T1000 (cell line): Measurements from ENCODE around the gene SERPINB13.
A peak's percentile ranks its signal among the peaks of the same experiment; 100 is the strongest.

Experiments
- DNase-seq: peaks from one replicate; lab custom pipeline; 2025; ENCODE audit warnings: mixed read lengths; lab: John Stamatoyannopoulos, UW

SERPINB13 gene, protein sequence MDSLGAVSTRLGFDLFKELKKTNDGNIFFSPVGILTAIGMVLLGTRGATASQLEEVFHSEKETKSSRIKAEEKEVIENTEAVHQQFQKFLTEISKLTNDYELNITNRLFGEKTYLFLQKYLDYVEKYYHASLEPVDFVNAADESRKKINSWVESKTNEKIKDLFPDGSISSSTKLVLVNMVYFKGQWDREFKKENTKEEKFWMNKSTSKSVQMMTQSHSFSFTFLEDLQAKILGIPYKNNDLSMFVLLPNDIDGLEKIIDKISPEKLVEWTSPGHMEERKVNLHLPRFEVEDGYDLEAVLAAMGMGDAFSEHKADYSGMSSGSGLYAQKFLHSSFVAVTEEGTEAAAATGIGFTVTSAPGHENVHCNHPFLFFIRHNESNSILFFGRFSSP

DNA sequence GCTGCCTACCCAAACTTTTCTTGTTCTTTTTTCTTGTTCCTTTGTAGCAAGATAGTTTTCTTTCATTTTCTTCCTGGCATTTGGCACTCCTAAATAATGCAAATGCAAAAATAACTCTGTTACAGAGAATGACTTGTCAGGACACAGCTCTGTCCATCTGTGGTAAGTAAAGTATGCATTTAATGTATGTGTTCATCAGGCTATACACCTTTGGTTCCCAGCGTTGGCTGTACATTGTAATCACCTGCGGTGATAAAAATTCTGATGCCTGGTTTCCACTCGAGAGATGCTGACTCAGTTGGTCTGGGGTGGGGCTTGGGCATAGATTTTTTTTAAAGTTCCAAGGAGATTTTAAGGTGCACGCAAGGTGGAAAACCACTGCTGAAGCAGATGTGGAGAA lies at the start of gene SERPINB13:
Gene SERPINB13, plus strand, starts transcription at position 378 of the 400 bp plus-strand sequence. CDS start 1,325 bp downstream, outside the sequence.
- DNase-seq: no peak

DNA sequence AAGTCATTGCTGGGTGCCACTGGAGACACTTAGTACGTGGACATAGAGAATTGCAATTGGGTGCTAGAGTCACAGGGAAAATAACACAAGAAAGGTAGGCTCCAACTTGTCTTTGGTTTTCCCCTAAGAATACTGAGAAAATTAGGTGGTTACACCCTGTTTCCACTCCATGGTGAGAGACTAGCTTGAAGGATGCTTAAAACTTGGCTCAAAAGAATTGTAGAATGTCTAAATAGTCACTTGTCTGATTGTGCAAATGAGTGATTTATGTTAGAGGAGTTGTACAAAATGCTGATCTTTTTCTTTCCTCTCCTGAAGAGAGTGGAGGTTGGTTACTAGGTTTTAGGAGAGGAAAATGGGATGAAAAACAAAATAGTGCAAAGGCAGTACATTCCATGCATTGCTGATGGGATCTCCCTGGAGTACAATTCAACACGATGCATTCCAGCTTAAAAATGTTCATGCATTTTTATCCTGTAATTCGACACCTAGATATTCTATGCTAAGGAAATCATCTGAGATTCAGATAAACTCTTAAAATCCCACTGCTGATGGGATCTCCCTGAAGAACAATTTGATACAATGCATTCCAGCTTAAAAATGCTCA lies 47.1 kb upstream of the SERPINB13 start:
- no peak for DNase-seq

DNA sequence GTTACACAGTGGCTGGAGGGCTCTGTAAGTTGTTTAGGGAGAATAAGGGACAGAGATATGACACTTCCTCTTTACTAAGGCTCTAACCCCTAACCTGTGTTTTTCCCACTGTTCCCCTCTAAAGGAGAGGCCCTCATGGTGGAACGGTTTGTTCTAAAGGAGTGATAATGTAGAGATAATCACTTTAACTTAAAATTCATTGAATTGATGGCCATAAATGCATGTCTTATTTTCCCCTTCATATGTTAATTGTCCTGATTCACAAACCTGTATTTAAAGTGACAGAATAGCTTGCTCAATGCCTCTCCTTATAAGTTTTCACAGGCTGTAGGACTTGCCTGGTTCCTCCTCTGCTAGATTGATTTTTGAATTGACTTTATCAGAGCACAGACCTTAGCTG lies 45.1 kb upstream of the SERPINB13 start, which contains the start of gene SERPINB12:
Gene SERPINB12, plus strand, starts transcription at position 301 of the 400 bp plus-strand sequence. CDS start 13,791 bp downstream, outside the sequence.
- no peak for DNase-seq

DNA sequence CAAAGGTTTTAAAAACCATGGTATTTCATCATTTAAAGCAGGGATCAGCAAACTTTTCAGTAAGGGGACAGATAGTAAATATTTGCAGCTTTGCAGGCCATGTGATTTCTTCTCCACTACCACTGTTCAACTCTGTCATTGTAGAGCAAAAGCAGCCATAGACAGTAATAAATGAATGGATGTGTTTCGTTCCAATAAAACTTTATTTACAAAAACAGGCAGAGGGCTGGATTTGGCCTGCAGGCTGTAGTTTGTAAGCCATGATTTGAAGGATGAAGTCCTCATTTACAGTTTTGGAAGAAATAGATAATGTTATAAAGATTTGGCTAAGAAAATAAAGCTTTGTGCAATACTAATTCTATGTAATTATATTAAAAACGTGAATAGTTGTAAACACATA lies 43.1 kb upstream of the SERPINB13 start:
- DNase-seq: no peak

DNA sequence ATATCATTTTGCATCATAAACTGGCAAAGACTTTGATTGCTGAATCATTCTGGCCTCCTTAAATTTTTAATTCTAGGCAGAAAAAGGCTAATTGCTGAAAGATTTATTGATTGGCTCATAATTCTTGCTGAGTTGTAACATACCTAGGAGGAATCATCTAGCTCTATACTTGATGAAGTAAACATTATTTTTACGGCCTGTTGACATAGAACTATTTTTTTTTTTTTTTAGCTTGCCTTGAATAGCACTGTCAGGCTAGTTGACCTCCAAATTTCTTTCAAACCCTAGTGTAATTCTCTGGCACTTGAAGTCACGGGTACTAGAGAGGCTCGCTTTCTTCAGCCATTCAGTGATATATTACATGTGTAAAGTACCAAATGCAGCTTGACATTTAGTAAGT lies 42.1 kb upstream of the SERPINB13 start:
- no peak for DNase-seq

DNA sequence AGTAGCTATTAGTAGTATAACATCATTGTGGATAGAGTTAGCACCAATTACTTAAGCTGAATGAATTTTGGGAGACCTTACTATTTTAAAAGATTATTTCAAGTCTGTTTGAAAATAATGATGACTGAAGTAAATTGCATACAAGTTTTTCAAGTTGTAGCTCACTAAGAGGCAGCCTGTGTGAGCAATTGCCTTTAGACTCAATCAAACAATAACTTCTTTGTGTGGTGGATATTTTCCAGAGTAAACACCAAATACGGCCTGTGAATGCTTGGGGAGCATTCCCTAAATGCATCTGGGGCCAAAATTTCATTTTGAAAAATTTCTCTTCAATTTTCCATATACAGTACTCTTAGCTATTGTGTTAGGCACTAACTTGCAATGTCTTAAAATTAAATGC lies 37.1 kb upstream of the SERPINB13 start:
- DNase-seq: no peak

DNA sequence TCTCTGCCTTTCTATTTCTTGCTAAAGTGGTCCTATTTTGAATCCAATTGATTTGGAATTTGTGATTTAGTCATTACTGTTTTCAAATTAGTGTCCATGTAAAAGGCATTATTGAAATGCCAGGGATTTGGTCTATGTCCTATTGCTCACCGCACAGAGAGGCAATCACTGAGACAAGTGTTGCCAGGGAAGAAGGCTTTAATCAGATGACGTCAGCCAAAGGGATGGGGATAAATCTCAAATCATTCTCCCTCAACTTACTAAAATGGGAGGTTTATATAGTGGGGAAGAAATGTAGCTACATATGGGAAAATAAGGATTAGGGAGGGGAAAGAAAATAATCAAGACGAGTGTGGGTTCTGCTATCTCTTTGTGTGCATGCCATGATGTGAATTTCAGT lies 35.4 kb upstream of the SERPINB13 start:
- DNase-seq: no peak

DNA sequence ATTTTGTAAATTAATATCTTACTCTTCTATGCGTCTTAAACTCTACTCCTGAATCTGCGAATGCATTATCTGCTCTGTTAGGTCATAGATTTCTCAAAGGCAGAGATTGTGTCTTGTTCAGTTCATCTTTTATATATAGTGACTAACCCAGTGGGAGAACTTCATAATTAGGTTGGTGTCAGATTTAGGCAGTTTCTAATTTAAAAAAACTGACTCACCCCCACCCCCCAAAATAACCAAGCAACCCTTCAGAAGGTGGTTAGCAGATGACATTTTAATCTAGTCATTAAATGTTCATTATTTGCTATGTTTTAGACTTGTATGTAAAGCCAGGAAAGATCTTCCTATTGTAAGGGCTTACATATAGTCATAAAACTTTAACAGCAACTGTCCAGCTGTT lies 34.6 kb upstream of the SERPINB13 start:
- no peak for DNase-seq

DNA sequence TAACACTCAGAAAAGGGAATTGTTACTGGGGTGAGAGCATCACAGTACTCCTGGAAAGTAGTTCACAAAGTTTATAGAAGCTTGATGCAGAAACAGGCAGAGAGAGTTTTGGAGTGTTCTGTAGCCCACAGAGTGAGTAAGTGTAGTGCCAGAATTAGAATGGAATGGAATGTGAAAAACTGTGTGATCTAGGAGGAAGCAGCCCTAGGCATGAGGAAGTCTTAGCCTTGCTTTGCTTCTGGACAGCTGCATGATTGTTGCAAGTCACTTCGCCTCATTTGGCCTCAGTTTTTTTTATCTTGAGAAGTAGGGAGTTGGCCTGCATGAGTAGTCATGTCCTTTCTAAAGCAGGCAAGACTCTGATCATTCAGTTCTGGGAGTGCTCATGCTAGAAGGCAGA lies 34.1 kb upstream of the SERPINB13 start:
- no peak for DNase-seq

DNA sequence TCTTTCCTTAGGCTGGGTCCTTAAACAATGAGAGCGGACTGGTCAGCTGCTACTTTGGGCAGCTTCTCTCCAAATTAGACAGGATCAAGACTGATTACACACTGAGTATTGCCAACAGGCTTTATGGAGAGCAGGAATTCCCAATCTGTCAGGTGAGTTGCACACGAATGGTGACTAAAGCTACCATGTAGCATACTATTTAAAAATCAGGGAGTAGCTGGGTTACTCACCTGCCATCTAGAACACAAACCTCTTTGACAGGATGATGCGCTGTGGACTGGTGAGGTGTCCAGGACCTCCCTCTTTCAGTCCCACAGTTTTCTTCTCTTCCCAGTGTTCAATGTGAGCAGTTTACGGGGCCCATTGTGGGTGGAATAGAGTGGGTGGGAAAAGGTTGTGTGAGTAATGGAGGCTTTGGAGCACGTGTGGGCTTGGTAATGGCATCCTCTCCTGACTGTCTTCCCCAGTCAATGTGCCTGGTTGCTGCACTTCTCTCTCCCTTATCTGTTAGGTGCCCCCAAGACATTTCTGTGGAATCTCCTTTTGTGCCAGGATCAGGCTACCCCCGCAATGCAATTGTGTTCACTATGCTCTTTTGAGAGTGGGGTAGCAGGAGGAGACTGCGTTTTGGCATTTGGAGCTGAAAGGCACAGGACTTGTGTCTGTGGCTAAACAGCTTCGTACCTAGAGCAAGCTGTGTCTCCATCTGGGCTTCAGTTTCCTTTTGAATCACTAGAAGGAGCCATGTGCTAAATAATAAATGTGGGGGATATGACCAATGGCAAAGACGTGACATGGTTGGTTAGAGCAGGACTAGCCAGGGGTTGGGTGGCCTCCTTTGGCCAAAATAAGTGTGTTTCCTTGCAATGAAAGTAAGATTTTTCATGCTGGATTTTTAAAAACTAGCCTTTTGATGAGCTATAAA lies 27.3 kb upstream of the SERPINB13 start:
- DNase-seq: no peak

DNA sequence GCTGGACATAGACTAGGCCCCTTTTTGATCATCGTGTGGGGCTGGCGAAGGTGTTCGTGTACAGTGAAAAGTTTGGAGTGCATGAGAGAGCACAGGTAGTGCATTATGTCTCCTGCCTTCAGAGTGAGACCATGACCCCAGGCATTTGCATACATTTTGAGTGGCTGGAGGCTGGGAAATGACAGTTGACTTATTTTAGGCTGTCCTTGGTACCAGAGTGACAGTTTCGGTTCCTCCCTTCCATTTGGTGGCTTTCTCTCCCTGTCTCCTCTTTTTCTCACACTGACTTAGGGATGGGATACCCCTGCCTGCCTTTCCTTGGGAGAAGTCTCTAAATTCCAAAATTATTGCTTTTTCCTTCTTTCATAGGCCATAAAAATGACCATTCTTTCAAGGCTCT lies 24.9 kb upstream of the SERPINB13 start:
- no peak for DNase-seq

DNA sequence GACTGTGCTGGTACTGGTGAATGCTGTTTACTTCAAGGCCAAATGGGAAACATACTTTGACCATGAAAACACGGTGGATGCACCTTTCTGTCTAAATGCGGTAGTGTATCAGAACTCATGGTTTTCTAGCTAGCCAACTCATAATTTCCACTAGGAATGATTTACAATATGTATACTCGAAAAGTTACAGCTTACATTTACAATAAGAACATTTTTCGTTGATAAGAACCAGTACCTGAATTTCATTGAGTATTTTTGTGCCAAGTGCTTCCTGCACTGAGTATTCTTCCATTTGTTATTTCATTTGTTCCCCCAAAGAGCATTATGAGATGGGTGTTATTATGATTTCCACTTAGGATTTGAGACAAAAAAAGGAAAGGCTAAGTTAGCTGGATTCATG lies 23.1 kb upstream of the SERPINB13 start:
- DNase-seq: no peak

DNA sequence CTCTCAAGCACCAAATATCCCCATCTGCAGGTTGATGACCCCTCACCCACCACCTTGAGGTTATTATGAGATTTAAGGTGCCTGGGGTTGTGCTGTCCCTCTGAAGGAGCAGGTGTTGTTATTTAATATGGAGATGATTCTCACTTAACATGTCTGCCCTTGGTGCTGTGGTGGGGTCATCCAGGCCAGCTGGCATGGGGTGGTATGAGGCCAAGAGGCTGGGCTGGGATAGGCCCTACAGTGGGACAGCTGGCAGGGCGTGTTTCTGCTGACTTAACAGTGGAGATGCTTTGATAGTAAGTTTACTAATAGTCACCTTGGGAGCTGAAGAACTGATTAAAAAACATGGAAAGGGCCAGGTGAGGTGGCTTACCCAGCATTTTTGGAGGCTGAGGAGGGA lies 22.6 kb upstream of the SERPINB13 start:
- no peak for DNase-seq

DNA sequence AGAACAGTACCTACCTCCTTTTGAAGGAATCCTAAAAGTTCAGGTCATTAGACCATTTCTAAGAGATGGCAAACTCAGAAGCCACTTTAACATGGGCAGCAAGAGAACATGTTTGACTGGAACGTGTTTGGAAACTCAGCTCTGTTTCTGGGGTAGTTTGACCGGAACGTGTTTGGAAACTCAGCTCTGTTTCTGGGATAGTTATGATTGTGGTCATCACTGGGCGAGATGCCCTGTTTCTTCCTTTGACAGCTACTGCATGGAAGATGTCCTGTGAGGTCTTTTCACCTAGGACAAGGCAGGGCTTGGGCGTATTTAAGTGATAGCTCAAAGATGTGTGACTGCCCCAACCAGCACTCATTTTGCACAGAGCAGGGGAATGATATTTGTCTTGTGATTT lies 19.9 kb upstream of the SERPINB13 start:
- DNase-seq: no peak

DNA sequence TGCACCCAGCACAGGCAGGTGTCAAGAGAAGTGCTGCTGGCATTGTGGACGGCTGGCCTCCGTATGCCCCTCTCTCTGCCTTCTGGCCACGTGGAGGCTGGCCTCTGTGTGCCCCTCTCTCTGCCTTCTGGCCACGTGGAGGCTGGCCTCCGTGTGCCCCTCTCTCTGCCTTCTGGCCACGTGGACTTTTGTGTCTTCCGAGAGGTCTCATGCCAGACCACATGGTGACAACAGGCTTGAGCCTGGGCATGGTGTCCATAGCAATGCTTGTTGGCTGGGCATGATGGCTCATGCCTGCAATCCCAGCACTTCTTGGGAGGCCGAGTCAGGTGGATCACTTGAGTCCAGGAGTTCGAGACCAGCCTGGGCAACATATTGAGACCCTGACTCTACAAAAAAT lies 19.3 kb upstream of the SERPINB13 start:
- DNase-seq: no peak

DNA sequence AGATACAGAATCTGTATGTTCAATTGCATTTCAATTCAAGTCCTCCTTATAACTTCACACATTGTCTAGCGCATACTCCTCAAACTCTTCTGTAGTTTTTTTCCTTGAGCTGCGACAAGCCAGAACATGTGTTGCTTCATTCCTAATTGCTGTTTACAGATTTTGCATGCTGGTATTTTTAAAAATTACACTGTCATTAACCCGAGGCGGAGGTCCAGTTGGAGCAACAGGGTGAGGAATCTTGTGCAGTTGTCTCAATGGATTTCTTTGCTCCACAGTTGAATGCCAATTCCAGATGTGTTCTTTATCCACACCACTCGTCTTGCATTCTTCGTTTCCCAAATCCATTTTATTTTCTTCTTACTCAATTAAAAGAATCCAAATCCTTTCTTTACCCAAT lies 16.4 kb upstream of the SERPINB13 start:
- no peak for DNase-seq

DNA sequence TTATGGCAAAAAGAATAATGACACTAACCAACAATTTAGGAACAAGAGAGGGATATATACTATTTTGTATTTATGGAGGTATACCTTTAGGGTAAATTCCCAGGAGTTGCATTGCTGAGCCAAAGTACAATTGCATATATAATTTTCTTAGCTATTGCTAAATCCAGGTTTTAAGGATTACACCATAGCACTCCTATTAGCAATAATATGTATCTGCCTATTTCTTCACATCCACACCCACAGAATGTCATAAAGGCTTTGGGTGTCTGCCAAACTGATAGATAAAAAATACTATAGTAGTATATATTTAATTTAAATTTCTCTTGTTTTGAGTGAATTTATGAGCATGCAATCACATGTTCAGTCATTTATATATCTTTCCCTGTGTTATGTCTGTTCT lies 11.5 kb upstream of the SERPINB13 start:
- DNase-seq: no peak

DNA sequence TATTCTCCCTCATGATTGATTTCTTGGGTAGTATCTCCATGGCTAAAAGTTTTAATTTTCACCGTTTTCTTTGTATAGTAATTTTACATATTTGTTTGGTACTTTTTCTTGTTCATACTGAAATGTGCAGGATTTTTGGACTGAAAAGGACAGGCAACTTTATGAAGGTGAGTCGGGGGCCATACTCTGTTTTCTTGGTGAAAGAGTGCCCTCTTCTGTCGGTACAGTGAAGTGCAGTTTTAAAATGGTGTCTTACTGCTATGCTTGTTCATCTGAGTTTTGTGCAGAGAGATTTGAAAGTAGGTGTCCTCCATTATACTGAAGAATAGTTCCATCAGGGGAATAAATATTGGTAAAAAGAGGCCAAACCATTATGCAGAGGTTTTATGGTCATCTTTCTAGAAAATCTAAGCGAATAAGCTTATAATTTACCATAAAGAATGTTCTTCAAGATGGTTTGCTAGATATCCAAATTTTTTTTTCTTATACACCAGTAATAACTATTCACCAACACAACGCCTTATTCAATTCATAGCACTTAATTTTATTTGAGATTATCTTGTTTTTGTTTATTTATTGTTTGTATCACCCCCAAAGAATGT lies 8.7 kb upstream of the SERPINB13 start:
- peak; percentile 1 for DNase-seq

DNA sequence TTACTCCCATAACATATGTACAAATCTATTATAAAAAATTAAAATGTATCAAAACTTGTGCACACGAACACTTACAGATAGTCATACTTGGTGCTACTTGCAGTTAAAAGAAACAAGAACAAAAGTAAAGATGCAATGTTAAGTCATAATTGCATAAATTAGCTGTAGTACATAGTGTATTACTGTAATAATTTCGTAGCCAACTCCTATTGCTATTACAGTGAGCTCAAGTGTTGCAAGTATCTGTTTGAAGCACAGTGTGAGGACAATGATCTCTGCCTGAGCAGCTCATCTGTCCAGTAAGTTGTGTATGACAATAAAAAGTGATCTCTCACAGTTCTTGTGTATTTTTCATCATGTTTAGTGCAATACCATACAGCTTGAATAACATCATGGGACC lies 7.5 kb upstream of the SERPINB13 start:
- no peak for DNase-seq

DNA sequence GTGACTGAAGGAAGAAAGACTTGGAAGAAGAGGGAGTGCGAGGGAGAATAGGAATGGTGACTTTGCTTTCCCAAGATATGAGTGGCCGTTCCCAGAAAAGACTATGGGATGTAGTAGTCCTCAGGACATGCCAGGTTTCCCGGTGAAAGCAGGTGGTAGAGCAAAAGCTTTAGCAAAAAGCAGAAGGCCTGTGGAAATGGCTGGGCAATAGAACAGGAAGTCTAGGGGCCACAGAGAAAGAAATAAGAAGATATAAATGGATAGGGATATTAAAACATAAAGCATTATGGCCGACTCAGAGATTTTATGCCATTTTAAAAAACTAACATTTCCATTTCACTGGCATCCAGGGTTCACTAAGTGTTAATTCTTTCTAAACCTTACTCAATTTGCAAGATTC lies 1.2 kb upstream of the SERPINB13 start:
- DNase-seq: no peak

DNA sequence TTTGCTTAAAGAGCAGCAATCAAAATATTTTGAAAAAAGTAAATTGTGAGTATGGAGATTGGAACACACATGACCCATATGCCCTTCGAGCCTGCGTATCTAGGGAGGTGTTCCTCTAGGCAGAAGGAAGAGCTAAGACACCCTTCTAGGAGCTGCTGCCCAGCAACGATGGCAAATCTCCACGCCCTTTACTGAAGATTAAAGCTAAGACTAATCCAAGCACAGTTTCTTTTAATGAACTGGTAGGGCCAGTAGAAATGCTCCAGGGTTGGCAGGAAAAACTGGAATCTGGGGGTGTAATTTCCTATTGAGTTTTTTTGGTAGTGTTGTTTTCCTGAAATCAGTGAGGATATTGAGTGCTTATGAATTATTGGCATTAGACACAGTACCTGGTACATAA lies 712 bp upstream of the SERPINB13 start:
- DNase-seq: no peak

DNA sequence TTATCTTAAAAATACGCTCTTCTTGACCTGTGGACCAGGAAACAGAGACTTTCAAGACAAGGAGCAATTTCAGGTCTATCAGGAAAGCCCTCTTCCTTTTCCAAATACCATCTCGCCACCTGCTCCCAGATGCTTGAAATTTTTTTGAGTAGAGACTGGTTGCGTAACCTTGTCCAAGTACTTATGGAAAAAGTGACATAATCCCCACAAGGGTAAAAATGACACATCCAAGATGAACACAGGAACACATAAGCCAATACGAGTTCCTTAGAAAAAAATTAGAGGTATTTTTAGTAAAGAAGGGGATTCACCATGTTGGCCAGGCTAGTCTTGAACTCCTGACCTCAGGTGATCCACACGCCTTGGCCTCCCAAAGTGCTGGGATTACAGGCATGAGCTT lies 1.8 kb downstream of the SERPINB13 start:
- no peak for DNase-seq
